Osteocyte (in vitro differentiated cells): ENCODE results near the gene PCDHGB5. TPM values are rescaled to one million over a fixed set of nuclear protein-coding genes. Genes with fewer than 3 reads are reported as not detected.
"Not testable (repeated sequence)": the region's sequence is repeated elsewhere in the genome, so short reads cannot be mapped to it uniquely, and the experiment has no call there.

Experiments
- DNase-seq: peaks from one replicate; pipeline ENCODE4 v3.0.0; 2021; ENCODE audit warnings: mixed read lengths; ENCODE audit not compliant: unreplicated experiment; ENCODE audit errors: extremely low spot score
- H3K27ac Mint-ChIP-seq: one replicate; pipeline ENCODE4 v1.8.0; 2021; ENCODE audit warnings: mild to moderate bottlenecking, mixed read lengths; ENCODE audit not compliant: unreplicated experiment
- H3K27me3 Mint-ChIP-seq: one replicate; pipeline ENCODE4 v1.8.0; 2021; ENCODE audit warnings: mixed read lengths; ENCODE audit not compliant: unreplicated experiment
- H3K36me3 Mint-ChIP-seq: one replicate; pipeline ENCODE4 v1.8.0; 2021; ENCODE audit warnings: mixed read lengths; ENCODE audit not compliant: unreplicated experiment
- H3K4me1 Mint-ChIP-seq: one replicate; pipeline ENCODE4 v1.8.0; 2021; ENCODE audit warnings: mixed read lengths; ENCODE audit not compliant: unreplicated experiment
- H3K4me3 Mint-ChIP-seq: one replicate; pipeline ENCODE4 v1.8.0; 2021; ENCODE audit warnings: mild to moderate bottlenecking, moderate library complexity, mixed read lengths; ENCODE audit not compliant: unreplicated experiment
- H3K9me3 Mint-ChIP-seq: one replicate; pipeline ENCODE4 v1.8.0; 2021; ENCODE audit warnings: mixed read lengths; ENCODE audit not compliant: unreplicated experiment
- total RNA-seq: library from RNA; stranded (reverse); gene quantifications from 2 replicates; pipeline ENCODE4 v1.2.1, GENCODE V29; 2021
- TF ChIP-seq, protein P1 (sequence below): fragments of 200-600 bp; sonication (generic); IDR thresholded peaks from 2 replicates; pipeline ENCODE4 v1.5.0; 2021; ENCODE audit warnings: antibody characterized with exemption, mild to moderate bottlenecking, moderate library complexity

Gene PCDHGB5
- total RNA-seq, 1 donor from 2014 or later = 1.3 TPM

DNA sequence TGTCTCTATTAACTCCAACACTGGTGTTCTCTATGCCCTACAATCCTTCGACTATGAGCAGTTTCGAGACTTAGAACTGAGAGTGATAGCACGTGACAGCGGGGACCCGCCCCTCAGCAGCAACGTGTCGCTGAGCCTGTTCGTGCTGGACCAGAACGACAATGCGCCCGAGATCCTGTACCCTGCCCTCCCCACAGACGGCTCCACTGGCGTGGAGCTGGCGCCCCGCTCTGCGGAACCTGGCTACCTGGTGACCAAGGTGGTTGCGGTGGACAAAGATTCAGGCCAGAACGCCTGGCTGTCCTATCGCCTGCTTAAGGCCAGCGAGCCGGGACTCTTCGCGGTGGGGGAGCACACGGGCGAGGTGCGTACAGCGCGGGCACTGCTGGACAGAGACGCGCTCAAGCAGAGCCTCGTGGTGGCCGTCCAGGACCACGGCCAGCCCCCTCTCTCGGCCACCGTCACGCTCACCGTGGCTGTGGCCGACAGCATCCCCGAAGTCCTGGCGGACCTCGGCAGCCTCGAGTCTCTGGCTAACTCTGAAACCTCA is 25.1 kb downstream of the PCDHGB5 start:
- Mint-ChIP-seq H3K9me3 (peaks cover 37% of the 10 kb centered on the region), H3K36me3 (peaks cover 61% of the 10 kb centered on the region), H3K27me3 (no peaks in the 10 kb centered on the region), H3K27ac (no peak overlapping the region), H3K4me1 (no peaks in the 10 kb centered on the region), H3K4me3 (no peak overlapping the region)
- no peak for DNase-seq
- TF ChIP-seq, protein P1, sequence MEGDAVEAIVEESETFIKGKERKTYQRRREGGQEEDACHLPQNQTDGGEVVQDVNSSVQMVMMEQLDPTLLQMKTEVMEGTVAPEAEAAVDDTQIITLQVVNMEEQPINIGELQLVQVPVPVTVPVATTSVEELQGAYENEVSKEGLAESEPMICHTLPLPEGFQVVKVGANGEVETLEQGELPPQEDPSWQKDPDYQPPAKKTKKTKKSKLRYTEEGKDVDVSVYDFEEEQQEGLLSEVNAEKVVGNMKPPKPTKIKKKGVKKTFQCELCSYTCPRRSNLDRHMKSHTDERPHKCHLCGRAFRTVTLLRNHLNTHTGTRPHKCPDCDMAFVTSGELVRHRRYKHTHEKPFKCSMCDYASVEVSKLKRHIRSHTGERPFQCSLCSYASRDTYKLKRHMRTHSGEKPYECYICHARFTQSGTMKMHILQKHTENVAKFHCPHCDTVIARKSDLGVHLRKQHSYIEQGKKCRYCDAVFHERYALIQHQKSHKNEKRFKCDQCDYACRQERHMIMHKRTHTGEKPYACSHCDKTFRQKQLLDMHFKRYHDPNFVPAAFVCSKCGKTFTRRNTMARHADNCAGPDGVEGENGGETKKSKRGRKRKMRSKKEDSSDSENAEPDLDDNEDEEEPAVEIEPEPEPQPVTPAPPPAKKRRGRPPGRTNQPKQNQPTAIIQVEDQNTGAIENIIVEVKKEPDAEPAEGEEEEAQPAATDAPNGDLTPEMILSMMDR = no peak

DNA sequence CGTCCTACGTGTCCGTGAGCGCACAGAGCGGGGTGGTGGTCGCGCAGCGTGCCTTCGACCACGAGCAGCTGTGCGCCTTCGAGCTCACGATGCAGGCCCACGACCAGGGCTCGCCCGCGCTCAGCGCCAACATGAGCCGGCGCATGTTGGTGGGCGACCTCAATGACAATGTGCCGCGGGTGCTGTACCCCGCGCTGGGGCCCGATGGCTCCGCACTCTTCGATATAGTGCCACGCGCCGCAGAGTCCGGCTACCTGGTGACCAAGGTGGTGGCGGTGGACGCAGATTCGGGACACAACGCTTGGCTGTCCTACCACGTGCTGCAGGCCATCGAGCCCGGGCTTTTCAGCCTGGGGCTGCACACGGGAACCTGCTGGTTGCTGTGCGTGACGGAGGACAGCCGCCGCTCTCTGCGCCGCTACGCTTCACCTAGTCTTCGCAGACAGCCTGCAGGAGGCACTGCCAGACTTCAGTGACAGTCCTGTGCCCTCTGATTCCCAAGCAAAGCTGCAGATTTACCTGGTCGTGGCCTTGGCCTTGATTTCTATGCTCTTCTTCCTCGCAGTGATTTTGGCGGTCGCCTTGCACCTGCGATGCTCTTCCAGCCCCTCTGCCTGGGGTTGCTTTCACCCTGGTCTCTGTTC is 30.2 kb downstream of the PCDHGB5 start:
- Mint-ChIP-seq H3K36me3 (peaks cover 58% of the 10 kb centered on the region), H3K4me1 (no peaks in the 10 kb centered on the region), H3K27ac (no peak overlapping the region), H3K4me3 (no peak overlapping the region), H3K9me3 (peaks cover 31% of the 10 kb centered on the region), H3K27me3 (no peaks in the 10 kb centered on the region)
- TF ChIP-seq, protein P1 = no peak
- DNase-seq = no peak

DNA sequence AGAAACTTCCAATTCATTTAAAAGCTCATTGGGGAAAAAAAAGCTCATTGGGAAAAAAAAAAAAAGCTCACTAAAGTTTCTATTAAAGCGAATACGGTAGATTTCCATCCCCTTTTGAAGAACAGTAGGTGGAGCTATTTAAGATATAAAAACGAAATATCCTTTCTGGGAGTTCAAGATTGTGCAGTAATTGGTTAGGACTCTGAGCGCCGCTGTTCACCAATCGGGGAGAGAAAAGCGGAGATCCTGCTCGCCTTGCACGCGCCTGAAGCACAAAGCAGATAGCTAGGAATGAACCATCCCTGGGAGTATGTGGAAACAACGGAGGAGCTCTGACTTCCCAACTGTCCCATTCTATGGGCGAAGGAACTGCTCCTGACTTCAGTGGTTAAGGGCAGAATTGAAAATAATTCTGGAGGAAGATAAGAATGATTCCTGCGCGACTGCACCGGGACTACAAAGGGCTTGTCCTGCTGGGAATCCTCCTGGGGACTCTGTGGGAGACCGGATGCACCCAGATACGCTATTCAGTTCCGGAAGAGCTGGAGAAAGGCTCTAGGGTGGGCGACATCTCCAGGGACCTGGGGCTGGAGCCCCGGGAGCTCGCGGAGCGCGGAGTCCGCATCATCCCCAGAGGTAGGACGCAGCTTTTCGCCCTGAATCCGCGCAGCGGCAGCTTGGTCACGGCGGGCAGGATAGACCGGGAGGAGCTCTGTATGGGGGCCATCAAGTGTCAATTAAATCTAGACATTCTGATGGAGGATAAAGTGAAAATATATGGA is 32.8 kb downstream of the PCDHGB5 start, which contains the start of gene PCDHGA12:
PCDHGA12 (plus strand) TSS at position 176 of the 782 bp plus-strand sequence; CDS start at position 429, 253 bp downstream.
- Mint-ChIP-seq H3K36me3 (peaks cover 51% of the 10 kb centered on the region), H3K27ac (no peak within 1 kb of the TSS), H3K9me3 (peaks cover 24% of the 10 kb centered on the region), H3K4me1 (no peaks in the 10 kb centered on the region), H3K4me3 (no peak within 1 kb of the TSS), H3K27me3 (no peaks in the 10 kb centered on the region)
- TF ChIP-seq, protein P1 = no peak
- DNase-seq = no peak

DNA sequence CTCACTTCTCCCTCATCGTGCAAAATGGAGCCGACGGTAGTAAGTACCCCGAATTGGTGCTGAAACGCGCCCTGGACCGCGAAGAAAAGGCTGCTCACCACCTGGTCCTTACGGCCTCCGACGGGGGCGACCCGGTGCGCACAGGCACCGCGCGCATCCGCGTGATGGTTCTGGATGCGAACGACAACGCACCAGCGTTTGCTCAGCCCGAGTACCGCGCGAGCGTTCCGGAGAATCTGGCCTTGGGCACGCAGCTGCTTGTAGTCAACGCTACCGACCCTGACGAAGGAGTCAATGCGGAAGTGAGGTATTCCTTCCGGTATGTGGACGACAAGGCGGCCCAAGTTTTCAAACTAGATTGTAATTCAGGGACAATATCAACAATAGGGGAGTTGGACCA is 33.5 kb downstream of the PCDHGB5 start:
- H3K9me3 Mint-ChIP-seq = peaks cover 28% of the 10 kb centered on the region
- H3K36me3 Mint-ChIP-seq = peaks cover 44% of the 10 kb centered on the region
- TF ChIP-seq, protein P1 = no peak
- no peak for DNase-seq
- H3K4me1 Mint-ChIP-seq = no peaks in the 10 kb centered on the region
- no peak overlapping the region for H3K27ac Mint-ChIP-seq
- no peaks in the 10 kb centered on the region for H3K27me3 Mint-ChIP-seq
- H3K4me3 Mint-ChIP-seq = no peak overlapping the region

DNA sequence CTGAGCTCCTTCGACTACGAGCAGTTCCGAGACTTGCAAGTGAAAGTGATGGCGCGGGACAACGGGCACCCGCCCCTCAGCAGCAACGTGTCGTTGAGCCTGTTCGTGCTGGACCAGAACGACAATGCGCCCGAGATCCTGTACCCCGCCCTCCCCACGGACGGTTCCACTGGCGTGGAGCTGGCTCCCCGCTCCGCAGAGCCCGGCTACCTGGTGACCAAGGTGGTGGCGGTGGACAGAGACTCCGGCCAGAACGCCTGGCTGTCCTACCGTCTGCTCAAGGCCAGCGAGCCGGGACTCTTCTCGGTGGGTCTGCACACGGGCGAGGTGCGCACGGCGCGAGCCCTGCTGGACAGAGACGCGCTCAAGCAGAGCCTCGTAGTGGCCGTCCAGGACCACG is 34.6 kb downstream of the PCDHGB5 start:
- not testable (repeated sequence) for H3K4me1 Mint-ChIP-seq, H3K27ac Mint-ChIP-seq, H3K4me3 Mint-ChIP-seq, DNase-seq, H3K27me3 Mint-ChIP-seq
- peaks cover 40% of the 10 kb centered on the region for H3K36me3 Mint-ChIP-seq
- H3K9me3 Mint-ChIP-seq = peaks cover 27% of the 10 kb centered on the region

DNA sequence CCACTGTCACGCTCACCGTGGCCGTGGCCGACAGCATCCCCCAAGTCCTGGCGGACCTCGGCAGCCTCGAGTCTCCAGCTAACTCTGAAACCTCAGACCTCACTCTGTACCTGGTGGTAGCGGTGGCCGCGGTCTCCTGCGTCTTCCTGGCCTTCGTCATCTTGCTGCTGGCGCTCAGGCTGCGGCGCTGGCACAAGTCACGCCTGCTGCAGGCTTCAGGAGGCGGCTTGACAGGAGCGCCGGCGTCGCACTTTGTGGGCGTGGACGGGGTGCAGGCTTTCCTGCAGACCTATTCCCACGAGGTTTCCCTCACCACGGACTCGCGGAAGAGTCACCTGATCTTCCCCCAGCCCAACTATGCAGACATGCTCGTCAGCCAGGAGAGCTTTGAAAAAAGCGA is 35.0 kb downstream of the PCDHGB5 start:
- H3K9me3 Mint-ChIP-seq = peaks cover 27% of the 10 kb centered on the region
- peaks cover 40% of the 10 kb centered on the region for H3K36me3 Mint-ChIP-seq
- H3K4me1 Mint-ChIP-seq, DNase-seq, H3K27me3 Mint-ChIP-seq, H3K27ac Mint-ChIP-seq, H3K4me3 Mint-ChIP-seq: not testable (repeated sequence)
